Upper lobe of right lung (tissue), 1 donor: ENCODE data around the gene MRPL48. TPM values are rescaled to one million over a fixed set of nuclear protein-coding genes. Genes with fewer than 3 reads are reported as not detected.
A peak's percentile ranks its signal among the peaks of the same experiment; 100 is the strongest.

Experiments
- ATAC-seq: fragments of 200-7000 bp; cut with Tn5 transposase; one replicate; pipeline ENCODE4 v1.9.1; 2020; ENCODE audit warnings: mild to moderate bottlenecking, moderate library complexity
- DNase-seq: peaks from one replicate; pipeline ENCODE4 v3.0.0-alpha.2; 2020
- H3K27ac ChIP-seq: fragments of 200-600 bp; one replicate; pipeline ENCODE4 v1.8.0; 2022
- H3K27me3 ChIP-seq: fragments of 200-600 bp; one replicate; pipeline ENCODE4 v1.8.0; 2022; ENCODE audit warnings: mild to moderate bottlenecking
- H3K36me3 ChIP-seq: fragments of 200-600 bp; one replicate; pipeline ENCODE4 v1.8.0; 2022
- H3K4me1 ChIP-seq: fragments of 200-600 bp; one replicate; pipeline ENCODE4 v1.8.0; 2022
- H3K4me3 ChIP-seq: fragments of 200-600 bp; one replicate; pipeline ENCODE4 v1.8.0; 2022; ENCODE audit warnings: mild to moderate bottlenecking
- H3K9me3 ChIP-seq: fragments of 200-600 bp; one replicate; pipeline ENCODE4 v1.8.0; 2022
- intact Hi-C: fragments of 100-400 bp; cut with DNase I; formaldehyde crosslinking; loops from one replicate; pipeline ENCODE4 v1.11.0; 2022
- total RNA-seq: library from RNA; stranded (reverse); fragmentation: NEBNext Ultra II Directional; extraction: Animal tissue kit (Norgen Biotek cat#: 25700); gene quantifications from one replicate; pipeline ENCODE4 v1.2.1, GENCODE V29; 2021
- TF ChIP-seq, protein P1 (sequence below): fragments of 200-600 bp; IDR thresholded peaks from one replicate; pipeline ENCODE4 v1.8.0; 2022; ENCODE audit warnings: antibody characterized with exemption
- donor health status: DM: no; HTN: yes; CAD: no; lungs with severe emphysema.

MRPL48 gene
- total RNA-seq, 1 donor from 2014 or later: 21.4 TPM

DNA sequence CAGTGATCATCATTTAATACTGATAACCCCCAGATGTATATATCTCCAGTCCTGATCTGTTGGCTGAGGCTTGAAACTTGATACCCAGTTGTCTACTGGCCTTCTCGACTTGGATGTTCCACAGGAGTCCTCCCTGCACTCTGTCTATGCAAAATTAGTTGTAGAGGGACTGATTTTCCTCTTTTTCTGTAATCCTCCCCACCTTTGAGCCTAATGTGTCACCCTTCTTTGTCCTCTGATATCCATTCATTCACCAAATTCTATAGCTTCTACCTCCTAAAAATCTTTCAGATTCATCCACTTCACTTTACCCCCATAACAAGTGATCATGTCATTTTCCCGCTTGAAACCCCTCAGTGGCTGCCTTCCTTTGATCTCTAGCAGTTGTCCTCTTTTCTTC is 72.5 kb downstream of the MRPL48 start:
- Histone ChIP-seq H3K27me3 (no peaks in the 10 kb centered on the region), H3K9me3 (no peaks in the 10 kb centered on the region), H3K27ac (no peak overlapping the region), H3K4me3 (no peak overlapping the region), H3K4me1 (no peaks in the 10 kb centered on the region), H3K36me3 (peaks cover 31% of the 10 kb centered on the region)
- TF ChIP-seq, protein P1, sequence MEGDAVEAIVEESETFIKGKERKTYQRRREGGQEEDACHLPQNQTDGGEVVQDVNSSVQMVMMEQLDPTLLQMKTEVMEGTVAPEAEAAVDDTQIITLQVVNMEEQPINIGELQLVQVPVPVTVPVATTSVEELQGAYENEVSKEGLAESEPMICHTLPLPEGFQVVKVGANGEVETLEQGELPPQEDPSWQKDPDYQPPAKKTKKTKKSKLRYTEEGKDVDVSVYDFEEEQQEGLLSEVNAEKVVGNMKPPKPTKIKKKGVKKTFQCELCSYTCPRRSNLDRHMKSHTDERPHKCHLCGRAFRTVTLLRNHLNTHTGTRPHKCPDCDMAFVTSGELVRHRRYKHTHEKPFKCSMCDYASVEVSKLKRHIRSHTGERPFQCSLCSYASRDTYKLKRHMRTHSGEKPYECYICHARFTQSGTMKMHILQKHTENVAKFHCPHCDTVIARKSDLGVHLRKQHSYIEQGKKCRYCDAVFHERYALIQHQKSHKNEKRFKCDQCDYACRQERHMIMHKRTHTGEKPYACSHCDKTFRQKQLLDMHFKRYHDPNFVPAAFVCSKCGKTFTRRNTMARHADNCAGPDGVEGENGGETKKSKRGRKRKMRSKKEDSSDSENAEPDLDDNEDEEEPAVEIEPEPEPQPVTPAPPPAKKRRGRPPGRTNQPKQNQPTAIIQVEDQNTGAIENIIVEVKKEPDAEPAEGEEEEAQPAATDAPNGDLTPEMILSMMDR: no peak
- ATAC-seq: no peak
- DNase-seq: no peak
- intact Hi-C loops: no loop called here

DNA sequence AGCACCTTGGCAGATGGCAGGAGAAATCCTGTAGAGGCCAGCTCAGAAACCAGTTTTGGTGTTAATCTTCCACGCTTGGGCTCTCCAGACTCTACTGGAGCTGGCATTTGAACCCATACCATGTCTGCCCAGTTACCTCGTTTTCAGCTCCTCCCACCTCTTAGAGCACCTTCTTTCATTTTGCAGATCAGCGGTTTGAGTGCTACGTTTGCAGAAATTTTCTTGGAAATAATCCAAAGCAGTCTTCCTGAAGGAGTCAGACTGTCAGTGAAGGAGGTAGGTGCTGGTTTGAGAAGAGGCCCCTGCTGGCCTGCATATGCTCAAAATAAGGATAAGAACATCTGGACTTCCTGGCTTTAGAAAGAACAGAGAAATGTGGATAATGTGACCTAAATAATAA is 75.3 kb downstream of the MRPL48 start:
- no peaks in the 10 kb centered on the region for H3K9me3 ChIP-seq
- DNase-seq (no peak), ATAC-seq (no peak)
- H3K27me3 ChIP-seq: no peaks in the 10 kb centered on the region
- no peak overlapping the region for H3K27ac ChIP-seq
- no peak overlapping the region for H3K4me3 ChIP-seq
- TF ChIP-seq, protein P1: no peak
- peaks cover 31% of the 10 kb centered on the region for H3K36me3 ChIP-seq
- intact Hi-C loops: no loop called here
- no peaks in the 10 kb centered on the region for H3K4me1 ChIP-seq

DNA sequence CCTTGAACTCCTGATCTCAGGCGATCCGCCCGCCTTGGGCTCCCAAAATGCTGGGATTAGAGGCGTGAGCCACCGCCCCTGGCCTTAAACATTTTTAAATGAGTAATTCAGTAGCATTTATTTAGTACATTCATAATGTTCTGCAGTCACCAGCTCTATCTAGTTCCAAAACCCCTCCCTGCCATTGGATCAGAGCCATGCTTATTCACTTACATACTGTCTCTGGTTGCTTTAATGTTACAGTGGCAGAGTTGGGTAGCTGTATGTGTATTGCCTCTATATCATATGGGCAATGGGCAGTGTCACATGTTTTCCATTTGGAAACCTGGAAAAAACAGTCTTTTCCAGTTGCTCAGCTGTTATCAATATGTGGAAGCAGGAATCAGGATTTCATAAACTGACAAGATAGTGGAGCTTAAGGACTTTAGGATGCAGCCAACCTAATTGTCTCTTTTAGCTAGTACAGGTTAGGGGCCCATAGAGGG is 78.5 kb downstream of the MRPL48 start:
- no peaks in the 10 kb centered on the region for H3K9me3 ChIP-seq
- H3K27ac ChIP-seq: no peak overlapping the region
- intact Hi-C loops: no loop called here
- H3K36me3 ChIP-seq: peaks cover 20% of the 10 kb centered on the region
- TF ChIP-seq, protein P1: no peak
- H3K27me3 ChIP-seq: no peaks in the 10 kb centered on the region
- no peaks in the 10 kb centered on the region for H3K4me1 ChIP-seq
- no peak for DNase-seq
- ATAC-seq: no peak
- H3K4me3 ChIP-seq: no peak overlapping the region

DNA sequence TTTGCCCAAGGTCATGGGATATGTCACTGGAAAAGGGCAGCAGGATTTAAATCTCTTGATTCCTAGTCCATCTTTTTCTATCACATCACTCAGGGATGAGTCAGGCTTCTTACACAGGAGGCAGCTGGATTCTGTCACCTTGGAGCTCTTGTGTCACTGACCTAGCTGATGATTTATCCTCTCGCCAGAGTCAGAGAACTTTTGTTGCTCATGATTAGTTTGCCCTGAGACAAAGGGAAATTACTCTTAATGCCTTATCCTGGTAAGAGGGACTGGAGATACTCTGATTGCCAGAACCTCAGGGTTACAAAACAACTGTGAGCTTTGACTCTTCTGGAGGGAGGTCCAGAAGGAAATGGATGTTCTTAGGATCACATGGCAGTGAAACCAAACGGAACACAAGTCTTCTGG is 78.9 kb downstream of the MRPL48 start:
- ATAC-seq (peak; percentile 33), DNase-seq (no peak)
- intact Hi-C loops: no loop called here

DNA sequence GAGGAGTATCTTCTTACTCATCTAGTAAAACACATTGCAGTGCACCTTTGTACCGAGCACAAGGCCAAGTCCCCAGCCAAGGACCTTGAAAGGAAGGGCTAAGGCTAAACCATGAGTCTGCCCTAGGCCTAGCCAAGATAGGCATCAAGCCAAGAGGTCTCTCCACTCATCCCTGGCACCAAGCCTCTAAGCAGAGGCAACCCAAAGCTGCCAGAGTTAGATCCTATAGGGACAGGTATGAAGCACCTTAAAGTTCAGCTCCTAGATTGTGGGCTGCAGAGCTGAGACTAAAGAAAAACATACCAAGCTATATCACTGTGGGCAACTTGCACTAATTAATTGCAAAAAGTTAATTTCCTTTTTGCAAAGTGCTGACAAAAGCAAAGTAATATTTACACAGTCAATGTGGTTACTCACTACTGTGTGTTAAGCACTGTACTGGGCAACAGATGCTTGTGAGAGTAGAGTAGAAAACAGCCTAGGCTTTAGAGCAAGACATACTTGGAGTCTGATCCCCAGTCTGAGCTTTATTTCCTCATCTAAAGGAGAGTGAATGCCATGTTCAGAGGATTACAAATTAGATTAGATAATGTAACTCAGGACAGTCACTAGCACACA is 81.8 kb downstream of the MRPL48 start:
- Histone ChIP-seq H3K9me3 (no peaks in the 10 kb centered on the region), H3K4me1 (no peaks in the 10 kb centered on the region), H3K27ac (no peak overlapping the region), H3K27me3 (no peaks in the 10 kb centered on the region), H3K4me3 (no peak overlapping the region), H3K36me3 (peaks cover 31% of the 10 kb centered on the region)
- DNase-seq: no peak
- no peak for ATAC-seq
- intact Hi-C loops: no loop called here
- TF ChIP-seq, protein P1: no peak

More for the DNA sequence above, 78.9 kb downstream of the MRPL48 start:
- Histone ChIP-seq H3K36me3 (peaks cover 23% of the 10 kb centered on the region), H3K27me3 (no peaks in the 10 kb centered on the region), H3K9me3 (no peaks in the 10 kb centered on the region), H3K27ac (no peak overlapping the region), H3K4me1 (no peaks in the 10 kb centered on the region), H3K4me3 (no peak overlapping the region)
- TF ChIP-seq, protein P1: no peak
